ENCODE data around the gene PEX11G. TPM values are rescaled to one million over a fixed set of nuclear protein-coding genes. Genes with fewer than 3 reads are reported as not detected.

The PEX11G gene
- total RNA-seq (2014; rRNA removed; shearing (Covaris generic); ENCODE audit: low replicate concordance) = 4.7 and 9.1 TPM in 2 replicates

GRCh38 chr19:7488736-7489353 is at the start of gene PEX11G:
PEX11G (minus strand) TSS chr19:7489035; CDS start chr19:7489010, 25 bp downstream.
- in situ Hi-C loops (cut with HindIII; ENCODE audit: low pct_unique_long_range_greater_than_20kb, low sequenced_read_pairs) = no loop called here
- peak; percentile 69 for DNase-seq (ENCODE audit: low read depth)

GRCh38 chr19:7535998-7536695 is 47.3 kb upstream of the PEX11G start:
- no peak for DNase-seq (ENCODE audit: low read depth)
- in situ Hi-C loops (cut with HindIII; ENCODE audit: low pct_unique_long_range_greater_than_20kb, low sequenced_read_pairs) = no loop called here

GRCh38 chr19:7535047-7535997 is 46.5 kb upstream of the PEX11G start, which contains the start of gene PNPLA6:
PNPLA6 (plus strand) TSS chr19:7535717; CDS start chr19:7535789, 72 bp downstream.
- DNase-seq (ENCODE audit: low read depth) = peak; percentile 81
- in situ Hi-C loops (cut with HindIII; ENCODE audit: low pct_unique_long_range_greater_than_20kb, low sequenced_read_pairs) = no loop called here

- in situ Hi-C loops (cut with HindIII; ENCODE audit: low pct_unique_long_range_greater_than_20kb, low sequenced_read_pairs) = no loop called here
- DNase-seq (ENCODE audit: low read depth) = peak; percentile 61
Observed at GRCh38 chr19:7534531-7535046, 45.8 kb upstream of the PEX11G start.

GRCh38 chr19:7533925-7534480 is 45.2 kb upstream of the PEX11G start:
- peak; percentile 37 for DNase-seq (ENCODE audit: low read depth)
- in situ Hi-C loops (cut with HindIII; ENCODE audit: low pct_unique_long_range_greater_than_20kb, low sequenced_read_pairs) = no loop called here

- DNase-seq (ENCODE audit: low read depth) = no peak
- in situ Hi-C loops (cut with HindIII; ENCODE audit: low pct_unique_long_range_greater_than_20kb, low sequenced_read_pairs) = no loop called here
Observed at GRCh38 chr19:7533281-7533885, 44.5 kb upstream of the PEX11G start.

- in situ Hi-C loops (cut with HindIII; ENCODE audit: low pct_unique_long_range_greater_than_20kb, low sequenced_read_pairs) = no loop called here
- DNase-seq (ENCODE audit: low read depth) = no peak
Observed at GRCh38 chr19:7529610-7530490, 41.0 kb upstream of the PEX11G start.

GRCh38 chr19:7529246-7529600 is 40.4 kb upstream of the PEX11G start:
- no peak for DNase-seq (ENCODE audit: low read depth)
- in situ Hi-C loops (cut with HindIII; ENCODE audit: low pct_unique_long_range_greater_than_20kb, low sequenced_read_pairs) = no loop called here

GRCh38 chr19:7528522-7529245 is 39.8 kb upstream of the PEX11G start:
- DNase-seq (ENCODE audit: low read depth) = no peak
- in situ Hi-C loops (cut with HindIII; ENCODE audit: low pct_unique_long_range_greater_than_20kb, low sequenced_read_pairs) = no loop called here

- in situ Hi-C loops (cut with HindIII; ENCODE audit: low pct_unique_long_range_greater_than_20kb, low sequenced_read_pairs) = no loop called here
Observed at GRCh38 chr19:7528192-7528519, 39.3 kb upstream of the PEX11G start.

GRCh38 chr19:7527516-7528191 is 38.8 kb upstream of the PEX11G start:
- DNase-seq (ENCODE audit: low read depth) = no peak
- in situ Hi-C loops (cut with HindIII; ENCODE audit: low pct_unique_long_range_greater_than_20kb, low sequenced_read_pairs) = no loop called here

More at GRCh38 chr19:7528192-7528519, 39.3 kb upstream of the PEX11G start:
- DNase-seq (ENCODE audit: low read depth) = no peak

GRCh38 chr19:7526059-7526929 is 37.5 kb upstream of the PEX11G start:
- in situ Hi-C loops (cut with HindIII; ENCODE audit: low pct_unique_long_range_greater_than_20kb, low sequenced_read_pairs) = no loop called here
- no peak for DNase-seq (ENCODE audit: low read depth)

GRCh38 chr19:7524992-7525739 is 36.3 kb upstream of the PEX11G start:
- DNase-seq (ENCODE audit: low read depth) = no peak
- in situ Hi-C loops (cut with HindIII; ENCODE audit: low pct_unique_long_range_greater_than_20kb, low sequenced_read_pairs) = no loop called here

- DNase-seq (ENCODE audit: low read depth) = no peak
- in situ Hi-C loops (cut with HindIII; ENCODE audit: low pct_unique_long_range_greater_than_20kb, low sequenced_read_pairs) = no loop called here
Observed at GRCh38 chr19:7524523-7524922, 35.7 kb upstream of the PEX11G start.
